ENCODE results near the gene ADCY3.

The ADCY3 gene

GRCh38 chr2:24883946-24884345 lies 36.1 kb downstream of the ADCY3 start:
- TF ChIP-seq, protein P1, sequence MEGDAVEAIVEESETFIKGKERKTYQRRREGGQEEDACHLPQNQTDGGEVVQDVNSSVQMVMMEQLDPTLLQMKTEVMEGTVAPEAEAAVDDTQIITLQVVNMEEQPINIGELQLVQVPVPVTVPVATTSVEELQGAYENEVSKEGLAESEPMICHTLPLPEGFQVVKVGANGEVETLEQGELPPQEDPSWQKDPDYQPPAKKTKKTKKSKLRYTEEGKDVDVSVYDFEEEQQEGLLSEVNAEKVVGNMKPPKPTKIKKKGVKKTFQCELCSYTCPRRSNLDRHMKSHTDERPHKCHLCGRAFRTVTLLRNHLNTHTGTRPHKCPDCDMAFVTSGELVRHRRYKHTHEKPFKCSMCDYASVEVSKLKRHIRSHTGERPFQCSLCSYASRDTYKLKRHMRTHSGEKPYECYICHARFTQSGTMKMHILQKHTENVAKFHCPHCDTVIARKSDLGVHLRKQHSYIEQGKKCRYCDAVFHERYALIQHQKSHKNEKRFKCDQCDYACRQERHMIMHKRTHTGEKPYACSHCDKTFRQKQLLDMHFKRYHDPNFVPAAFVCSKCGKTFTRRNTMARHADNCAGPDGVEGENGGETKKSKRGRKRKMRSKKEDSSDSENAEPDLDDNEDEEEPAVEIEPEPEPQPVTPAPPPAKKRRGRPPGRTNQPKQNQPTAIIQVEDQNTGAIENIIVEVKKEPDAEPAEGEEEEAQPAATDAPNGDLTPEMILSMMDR (IDR thresholded peaks at IDR 0.05; ENCODE audit: control extremely low read depth, extremely low read depth, low read depth, missing control alignments): no peak
- ChIA-PET CTCF (no interaction called here), POLR2A (no interaction called here)
- no peak for DNase-seq (ENCODE audit: extremely low spot score)

DNA sequence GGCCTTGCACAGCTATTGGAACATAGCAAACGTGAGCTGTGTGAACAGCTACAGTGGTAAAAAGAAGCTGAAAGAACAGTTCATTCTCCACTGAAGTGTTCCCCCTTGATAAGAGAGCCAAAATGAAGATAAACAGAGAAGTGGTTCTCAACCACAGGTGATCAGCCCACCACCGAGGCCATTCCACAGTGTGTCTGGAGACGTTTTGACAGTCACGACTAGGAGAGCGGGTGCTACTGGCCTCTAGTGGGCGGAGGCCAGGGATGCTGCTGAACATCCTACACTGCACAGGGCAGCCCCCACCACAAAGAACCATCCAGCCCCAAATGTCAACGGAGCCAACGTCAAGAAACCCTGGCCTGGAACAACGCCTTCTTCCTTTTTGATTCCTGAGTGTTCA lies 38.4 kb downstream of the ADCY3 start:
- DNase-seq (ENCODE audit: extremely low spot score): no peak
- ChIA-PET CTCF (interaction anchor here (0.6 to 2.2 kb wide), 4 partner anchors 12 to 24 kb away, joined by 3 to 6 read pairs (median 3); no protein-coding TSS in a partner anchor), POLR2A (no interaction called here)
- TF ChIP-seq, protein P1 (IDR thresholded peaks at IDR 0.05; ENCODE audit: control extremely low read depth, extremely low read depth, low read depth, missing control alignments): no peak

GRCh38 chr2:24881158-24881557 lies 38.9 kb downstream of the ADCY3 start:
- POLR2A ChIA-PET: no interaction called here

GRCh38 chr2:24878341-24878740 lies 41.7 kb downstream of the ADCY3 start:
- ChIA-PET POLR2A (no interaction called here), CTCF (no interaction called here)
- TF ChIP-seq, protein P1 (IDR thresholded peaks at IDR 0.05; ENCODE audit: control extremely low read depth, extremely low read depth, low read depth, missing control alignments): no peak
- DNase-seq (ENCODE audit: extremely low spot score): no peak

More at GRCh38 chr2:24881158-24881557, 38.9 kb downstream of the ADCY3 start:
- no peak for DNase-seq (ENCODE audit: extremely low spot score)
- CTCF ChIA-PET: interaction anchor here (0.6 to 2.2 kb wide), 3 partner anchors 13 to 24 kb away, joined by 3 to 6 read pairs (median 3); no protein-coding TSS in a partner anchor
- TF ChIP-seq, protein P1 (IDR thresholded peaks at IDR 0.05; ENCODE audit: control extremely low read depth, extremely low read depth, low read depth, missing control alignments): no peak

- TF ChIP-seq, protein P1 (IDR thresholded peaks at IDR 0.05; ENCODE audit: control extremely low read depth, extremely low read depth, low read depth, missing control alignments): no peak
- CTCF ChIA-PET: no interaction called here
- POLR2A ChIA-PET: no interaction called here
- no peak for DNase-seq (ENCODE audit: extremely low spot score)
Measured at GRCh38 chr2:24877646-24878045, 42.4 kb downstream of the ADCY3 start.

DNA sequence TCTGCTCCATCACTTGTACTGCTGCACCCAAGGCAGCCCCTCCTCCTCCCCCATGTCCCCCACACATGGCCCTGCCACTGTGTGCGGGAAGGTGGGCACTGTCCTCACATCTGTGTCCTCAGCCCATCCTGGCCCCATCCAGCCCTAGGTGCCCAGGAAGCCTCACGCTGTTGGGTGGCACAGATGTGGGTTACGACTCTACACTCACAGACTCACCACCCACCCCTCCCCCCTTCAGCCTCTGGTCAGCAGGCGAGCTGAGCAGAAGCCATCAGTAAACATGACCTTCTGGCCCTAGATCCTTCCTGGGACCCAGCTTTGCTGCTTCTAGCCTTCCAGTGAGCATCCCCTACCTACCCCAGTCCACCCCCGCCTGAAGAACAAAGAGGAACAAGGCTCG lies 43.0 kb downstream of the ADCY3 start:
- ChIA-PET POLR2A (no interaction called here), CTCF (interaction anchor here (1.7 kb wide), 1 partner anchor 455 kb away, joined by 5 read pairs; no protein-coding TSS in a partner anchor)
- TF ChIP-seq, protein P1 (IDR thresholded peaks at IDR 0.05; ENCODE audit: control extremely low read depth, extremely low read depth, low read depth, missing control alignments): no peak
- no peak for DNase-seq (ENCODE audit: extremely low spot score)
